ENCODE results near the gene PPDPF.

The PPDPF gene

GRCh38 chr20:63493563-63494020 lies 27.0 kb upstream of the PPDPF start:
- no peak for TF ChIP-seq CTCF (IDR thresholded peaks at IDR 0.05; ENCODE audit: insufficient read depth, low read depth, low read length, missing control alignments)
- DNase-seq (ENCODE audit: low read depth): no peak

GRCh38 chr20:63494084-63494419 lies 26.5 kb upstream of the PPDPF start:
- TF ChIP-seq CTCF (IDR thresholded peaks at IDR 0.05; ENCODE audit: insufficient read depth, low read depth, low read length, missing control alignments): no peak

More at GRCh38 chr20:63493563-63494020, 27.0 kb upstream of the PPDPF start:
- H3K4me3 ChIP-seq (ENCODE audit: low read length): no peak overlapping the region

GRCh38 chr20:63494420-63495166 lies 26.0 kb upstream of the PPDPF start:
- H3K4me3 ChIP-seq (ENCODE audit: low read length): no peak overlapping the region
- no peak for TF ChIP-seq CTCF (IDR thresholded peaks at IDR 0.05; ENCODE audit: insufficient read depth, low read depth, low read length, missing control alignments)
- DNase-seq (ENCODE audit: low read depth): no peak

More at GRCh38 chr20:63494084-63494419, 26.5 kb upstream of the PPDPF start:
- no peak overlapping the region for H3K4me3 ChIP-seq (ENCODE audit: low read length)
- DNase-seq (ENCODE audit: low read depth): no peak

- no peak for TF ChIP-seq CTCF (IDR thresholded peaks at IDR 0.05; ENCODE audit: insufficient read depth, low read depth, low read length, missing control alignments)
- no peak for DNase-seq (ENCODE audit: low read depth)
- no peak overlapping the region for H3K4me3 ChIP-seq (ENCODE audit: low read length)
Observed at GRCh38 chr20:63495167-63495720, 25.3 kb upstream of the PPDPF start.

- peak; percentile 48 for DNase-seq (ENCODE audit: low read depth)
- TF ChIP-seq CTCF (IDR thresholded peaks at IDR 0.05; ENCODE audit: insufficient read depth, low read depth, low read length, missing control alignments): peak; percentile 78
- H3K4me3 ChIP-seq (ENCODE audit: low read length): peak overlapping the region; percentile 15
Observed at GRCh38 chr20:63495741-63496595, 24.6 kb upstream of the PPDPF start.

GRCh38 chr20:63496596-63497120 lies 23.9 kb upstream of the PPDPF start:
- H3K4me3 ChIP-seq (ENCODE audit: low read length): no peak overlapping the region
- no peak for TF ChIP-seq CTCF (IDR thresholded peaks at IDR 0.05; ENCODE audit: insufficient read depth, low read depth, low read length, missing control alignments)
- no peak for DNase-seq (ENCODE audit: low read depth)

All from epithelial cell of esophagus (primary cell).